Neural progenitor cell (in vitro differentiated cells): ENCODE results near the gene CEBPE. TPM values are rescaled to one million over a fixed set of nuclear protein-coding genes. Genes with fewer than 3 reads are reported as not detected.

Experiments used
- DNase-seq: peaks from one replicate; pipeline ENCODE4 v3.0.0-alpha.2; 2016; ENCODE audit warnings: low spot score
- H2AFZ ChIP-seq: fragments of 200-600 bp; sonication (generic); replicated peaks from 2 replicates; pipeline ENCODE4 v1.6.1; 2016; ENCODE audit warnings: antibody characterized with exemption
- H3F3A ChIP-seq: fragments of 200-600 bp; sonication (generic); 2 replicates; pipeline ENCODE4 v1.6.1; 2016; ENCODE audit warnings: antibody characterized with exemption, low read depth
- H3K27ac ChIP-seq: fragments of 200-600 bp; sonication (generic); 2 replicates; pipeline ENCODE4 v1.5.1; 2016; ENCODE audit warnings: mild to moderate bottlenecking
- H3K27me3 ChIP-seq: fragments of 200-600 bp; sonication (generic); 2 replicates; pipeline ENCODE4 v1.6.1; 2016; ENCODE audit warnings: mild to moderate bottlenecking, moderate library complexity
- H3K36me3 ChIP-seq: fragments of 200-600 bp; sonication (generic); 2 replicates; pipeline ENCODE4 v1.5.1; 2016
- H3K4me1 ChIP-seq: fragments of 200-600 bp; sonication (generic); 2 replicates; pipeline ENCODE4 v1.6.1; 2016; ENCODE audit warnings: mixed run types
- H3K4me2 ChIP-seq: fragments of 200-600 bp; sonication (generic); 2 replicates; pipeline ENCODE4 v1.6.1; 2016
- H3K4me3 ChIP-seq: fragments of 200-600 bp; sonication (generic); 2 replicates; pipeline ENCODE4 v1.5.1; 2016
- H3K79me2 ChIP-seq: fragments of 200-600 bp; sonication (generic); 2 replicates; pipeline ENCODE4 v1.6.1; 2016; ENCODE audit warnings: low read depth
- H3K9ac ChIP-seq: fragments of 200-600 bp; sonication (generic); 2 replicates; pipeline ENCODE4 v1.6.1; 2016
- H3K9me3 ChIP-seq: fragments of 200-600 bp; sonication (generic); 2 replicates; pipeline ENCODE4 v1.5.1; 2016; ENCODE audit warnings: low read depth
- H4K20me1 ChIP-seq: fragments of 200-600 bp; sonication (generic); 2 replicates; pipeline ENCODE4 v1.6.1; 2016; ENCODE audit warnings: low read depth
- H3K27ac Mint-ChIP-seq: 3 replicates; pipeline ENCODE4 v1.8.0; 2021; ENCODE audit warnings: mixed read lengths
- H3K27me3 Mint-ChIP-seq: 2 replicates; pipeline ENCODE4 v1.8.0; 2022; ENCODE audit warnings: low read depth, mild to moderate bottlenecking, inconsistent platforms, moderate library complexity, mixed read lengths; ENCODE audit not compliant: insufficient read depth
- H3K36me3 Mint-ChIP-seq: 3 replicates; pipeline ENCODE4 v1.8.0; 2021; ENCODE audit warnings: mixed read lengths
- H3K4me1 Mint-ChIP-seq: 3 replicates; pipeline ENCODE4 v1.8.0; 2021; ENCODE audit warnings: mixed read lengths
- H3K4me3 Mint-ChIP-seq: 3 replicates; pipeline ENCODE4 v1.8.0; 2021; ENCODE audit warnings: mild to moderate bottlenecking, moderate library complexity, mixed read lengths
- H3K9me3 Mint-ChIP-seq: 3 replicates; pipeline ENCODE4 v1.8.0; 2020; ENCODE audit warnings: mixed read lengths
- EZH2 ChIP-seq: fragments of 200-600 bp; sonication (generic); IDR thresholded peaks from 2 replicates; pipeline ENCODE4 v1.6.1; 2017; ENCODE audit warnings: antibody characterized with exemption, mild to moderate bottlenecking, moderate library complexity
- EZH2phosphoT487 ChIP-seq: fragments of 200-600 bp; sonication (generic); IDR thresholded peaks from 2 replicates; pipeline ENCODE4 v1.6.1; 2017; ENCODE audit warnings: antibody characterized with exemption
- total RNA-seq: library from RNA; depleted of rRNA; stranded (reverse); fragments of >200 nt; gene quantifications from 2 replicates; pipeline ENCODE4 v1.2.3, GENCODE V29; 2015; ENCODE audit warnings: low replicate concordance
- TF ChIP-seq, protein P1 (sequence below): fragments of 200-600 bp; sonication (generic); IDR thresholded peaks from 2 replicates; pipeline ENCODE4 v1.5.1; 2017; ENCODE audit warnings: antibody characterized with exemption, mild to moderate bottlenecking

CEBPE gene
- total RNA-seq, 1 donor from 2014 or later: not detected

DNA sequence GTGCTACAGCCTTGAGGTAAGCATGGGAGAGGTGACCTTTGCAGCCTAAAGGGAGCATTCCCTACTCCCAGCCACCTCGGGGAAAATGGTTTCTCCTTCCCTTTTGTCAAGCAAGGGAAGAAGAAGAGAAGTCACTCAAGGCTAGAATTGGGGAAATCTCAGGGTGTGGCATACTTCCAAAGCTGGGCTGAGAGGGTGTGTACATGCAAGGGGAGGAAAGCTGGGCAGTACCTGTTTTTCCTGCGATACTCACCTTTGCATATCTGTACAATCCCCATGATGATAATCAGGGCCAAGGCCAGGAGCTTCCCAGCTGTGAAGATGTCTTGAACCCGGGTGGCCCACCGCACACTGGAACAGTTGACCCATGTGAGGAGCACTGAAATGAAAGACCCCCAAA lies 23.8 kb upstream of the CEBPE start:
- H3K27ac Mint-ChIP-seq: no peak overlapping the region

DNA sequence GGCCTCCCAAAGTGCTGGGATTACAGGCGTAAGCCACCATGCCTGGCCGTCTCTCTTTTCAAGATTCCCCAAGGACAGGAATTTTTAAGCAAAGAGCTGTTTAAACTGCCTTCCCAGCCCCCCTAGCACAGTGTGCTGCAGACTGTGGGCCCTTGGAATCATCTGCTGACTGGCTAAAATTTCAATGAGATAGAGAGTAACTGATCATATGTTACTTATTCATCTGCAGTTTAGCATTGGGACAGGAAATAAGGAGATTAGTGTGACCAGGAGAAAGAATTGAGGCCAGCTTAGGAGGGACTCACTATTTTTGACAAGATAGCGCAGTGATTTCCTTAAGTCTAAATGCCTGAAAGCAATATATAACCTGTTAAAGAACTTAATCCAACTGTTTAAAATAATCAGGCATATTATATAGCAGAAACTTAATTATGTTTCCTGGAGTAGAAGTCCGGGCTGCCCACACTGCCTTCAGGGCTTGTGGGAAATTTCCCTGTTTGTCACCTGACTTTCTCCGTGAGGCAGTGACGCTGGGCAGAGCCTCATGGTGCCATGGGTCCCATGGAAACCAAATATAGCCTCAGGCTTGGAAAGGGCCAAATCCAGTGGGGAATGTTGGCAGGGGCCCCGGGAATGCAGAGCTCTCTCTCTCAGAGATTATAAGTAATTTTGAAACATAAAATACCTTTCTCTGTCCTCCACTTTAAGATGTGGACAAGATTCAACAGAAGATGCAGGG lies 22.8 kb upstream of the CEBPE start:
- no peak overlapping the region for H3K9ac ChIP-seq
- no peak overlapping the region for H3K27ac ChIP-seq
- H3K27ac Mint-ChIP-seq: no peak overlapping the region

More for the DNA sequence above, 23.8 kb upstream of the CEBPE start:
- no peaks in the 10 kb centered on the region for H3K79me2 ChIP-seq
- TF ChIP-seq EZH2 (no peak), EZH2phosphoT487 (no peak)
- TF ChIP-seq, protein P1, sequence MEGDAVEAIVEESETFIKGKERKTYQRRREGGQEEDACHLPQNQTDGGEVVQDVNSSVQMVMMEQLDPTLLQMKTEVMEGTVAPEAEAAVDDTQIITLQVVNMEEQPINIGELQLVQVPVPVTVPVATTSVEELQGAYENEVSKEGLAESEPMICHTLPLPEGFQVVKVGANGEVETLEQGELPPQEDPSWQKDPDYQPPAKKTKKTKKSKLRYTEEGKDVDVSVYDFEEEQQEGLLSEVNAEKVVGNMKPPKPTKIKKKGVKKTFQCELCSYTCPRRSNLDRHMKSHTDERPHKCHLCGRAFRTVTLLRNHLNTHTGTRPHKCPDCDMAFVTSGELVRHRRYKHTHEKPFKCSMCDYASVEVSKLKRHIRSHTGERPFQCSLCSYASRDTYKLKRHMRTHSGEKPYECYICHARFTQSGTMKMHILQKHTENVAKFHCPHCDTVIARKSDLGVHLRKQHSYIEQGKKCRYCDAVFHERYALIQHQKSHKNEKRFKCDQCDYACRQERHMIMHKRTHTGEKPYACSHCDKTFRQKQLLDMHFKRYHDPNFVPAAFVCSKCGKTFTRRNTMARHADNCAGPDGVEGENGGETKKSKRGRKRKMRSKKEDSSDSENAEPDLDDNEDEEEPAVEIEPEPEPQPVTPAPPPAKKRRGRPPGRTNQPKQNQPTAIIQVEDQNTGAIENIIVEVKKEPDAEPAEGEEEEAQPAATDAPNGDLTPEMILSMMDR: no peak
- H3K4me3 ChIP-seq: no peak overlapping the region
- H4K20me1 ChIP-seq: peaks cover 10% of the 10 kb centered on the region
- no peak overlapping the region for H3K4me3 Mint-ChIP-seq
- H3K4me1 ChIP-seq: peaks cover 10% of the 10 kb centered on the region
- H3K4me2 ChIP-seq: no peak overlapping the region
- no peak for DNase-seq
- no peaks in the 10 kb centered on the region for H3K9me3 ChIP-seq
- peaks cover 6% of the 10 kb centered on the region for H3K27me3 Mint-ChIP-seq
- H3K27ac ChIP-seq: no peak overlapping the region
- H3K36me3 Mint-ChIP-seq: peaks cover 39% of the 10 kb centered on the region
- no peaks in the 10 kb centered on the region for H3K9me3 Mint-ChIP-seq
- H2AFZ ChIP-seq: no peak overlapping the region
- H3K4me1 Mint-ChIP-seq: peaks cover 20% of the 10 kb centered on the region
- no peaks in the 10 kb centered on the region for H3K36me3 ChIP-seq
- H3F3A ChIP-seq: peaks cover 4% of the 10 kb centered on the region
- no peaks in the 10 kb centered on the region for H3K27me3 ChIP-seq
- H3K9ac ChIP-seq: no peak overlapping the region

DNA sequence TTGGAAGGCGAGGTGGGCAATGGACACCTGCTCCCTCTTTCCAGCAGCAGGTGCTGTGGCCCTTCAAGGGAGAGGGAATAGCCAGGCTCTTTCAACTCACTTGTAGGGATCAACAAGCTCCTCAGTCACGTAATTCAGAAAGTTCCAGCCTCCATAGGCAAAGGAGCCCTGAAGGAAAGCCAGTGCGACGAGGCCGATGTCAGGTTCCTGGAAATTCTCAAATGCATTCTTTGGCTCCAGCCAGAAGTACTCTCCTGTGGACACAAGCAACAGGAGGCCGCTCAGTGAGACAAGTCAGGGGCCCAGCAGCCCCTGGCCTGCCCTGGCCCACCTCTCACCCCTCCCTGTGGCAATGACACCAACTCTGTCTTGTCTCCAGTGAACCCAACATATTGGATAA lies 21.3 kb upstream of the CEBPE start:
- TF ChIP-seq EZH2phosphoT487 (no peak), EZH2 (no peak)
- TF ChIP-seq, protein P1: no peak
- Histone ChIP-seq H3K27ac (peak overlapping the region; percentile 14), H3K36me3 (no peaks in the 10 kb centered on the region), H3K9ac (no peak overlapping the region), H3F3A (no peaks in the 10 kb centered on the region), H3K4me1 (no peaks in the 10 kb centered on the region), H3K4me2 (no peak overlapping the region), H3K79me2 (no peaks in the 10 kb centered on the region), H2AFZ (no peak overlapping the region), H4K20me1 (peaks cover 4% of the 10 kb centered on the region), H3K4me3 (no peak overlapping the region), H3K9me3 (no peaks in the 10 kb centered on the region), H3K27me3 (no peaks in the 10 kb centered on the region)
- peaks cover 14% of the 10 kb centered on the region for H3K4me1 Mint-ChIP-seq
- H3K9me3 Mint-ChIP-seq: no peaks in the 10 kb centered on the region
- peaks cover 6% of the 10 kb centered on the region for H3K27me3 Mint-ChIP-seq
- H3K27ac Mint-ChIP-seq: no peak overlapping the region
- no peak overlapping the region for H3K4me3 Mint-ChIP-seq
- no peak for DNase-seq
- peaks cover 26% of the 10 kb centered on the region for H3K36me3 Mint-ChIP-seq

More for the DNA sequence above, 22.8 kb upstream of the CEBPE start:
- no peak overlapping the region for H3K4me2 ChIP-seq
- H4K20me1 ChIP-seq: peaks cover 10% of the 10 kb centered on the region
- no peaks in the 10 kb centered on the region for H3K9me3 Mint-ChIP-seq
- H3F3A ChIP-seq: peaks cover 4% of the 10 kb centered on the region
- H3K4me3 ChIP-seq: no peak overlapping the region
- H3K36me3 ChIP-seq: no peaks in the 10 kb centered on the region
- peaks cover 6% of the 10 kb centered on the region for H3K27me3 Mint-ChIP-seq
- peaks cover 18% of the 10 kb centered on the region for H3K4me1 Mint-ChIP-seq
- H3K27me3 ChIP-seq: no peaks in the 10 kb centered on the region
- no peaks in the 10 kb centered on the region for H3K79me2 ChIP-seq
- no peak for DNase-seq
- TF ChIP-seq EZH2phosphoT487: no peak
- TF ChIP-seq, protein P1: no peak
- no peak for TF ChIP-seq EZH2
- H3K9me3 ChIP-seq: no peaks in the 10 kb centered on the region
- H3K4me1 ChIP-seq: peaks cover 10% of the 10 kb centered on the region
- no peak overlapping the region for H3K4me3 Mint-ChIP-seq
- H2AFZ ChIP-seq: no peak overlapping the region
- H3K36me3 Mint-ChIP-seq: peaks cover 33% of the 10 kb centered on the region
